Epithelial cell of esophagus (primary cell): ENCODE results near the gene PRELP.

Experiments used
- DNase-seq: peaks from one replicate; pipeline ENCODE4 v3.0.0; 2010; ENCODE audit warnings: low read depth
- H3K4me3 ChIP-seq: 2 replicates; pipeline ENCODE4 v1.5.1; 2011; ENCODE audit warnings: mild to moderate bottlenecking, low read length, control low read depth
- CTCF ChIP-seq: IDR thresholded peaks from 2 replicates; pipeline ENCODE4 v1.5.1; 2011; ENCODE audit warnings: low read depth, mild to moderate bottlenecking, low read length, control low read depth, inconsistent platforms; ENCODE audit not compliant: insufficient read depth; ENCODE audit errors: missing control alignments

PRELP gene

DNA sequence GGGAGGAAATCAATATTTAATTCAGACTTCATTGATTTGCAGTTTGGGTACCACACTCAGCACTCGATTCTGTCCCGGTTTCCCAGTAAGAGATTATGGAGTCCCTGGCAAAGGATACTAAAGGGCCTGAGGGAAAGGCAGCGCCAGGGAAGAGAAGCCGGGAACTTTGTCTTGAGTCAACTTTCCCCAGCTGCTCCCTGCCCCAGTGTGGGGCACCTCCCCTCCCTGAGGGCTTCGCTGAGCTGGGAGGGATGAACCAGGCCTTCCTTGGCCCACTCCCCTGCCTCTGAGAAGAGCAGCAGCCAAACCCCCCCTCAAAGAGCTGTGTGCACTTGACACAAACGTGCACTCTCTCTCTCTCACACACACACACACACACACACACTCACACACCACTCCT, 51.0 kb downstream of the PRELP start:
- no peak overlapping the region for H3K4me3 ChIP-seq
- DNase-seq = peak; percentile 61
- TF ChIP-seq CTCF = no peak

DNA sequence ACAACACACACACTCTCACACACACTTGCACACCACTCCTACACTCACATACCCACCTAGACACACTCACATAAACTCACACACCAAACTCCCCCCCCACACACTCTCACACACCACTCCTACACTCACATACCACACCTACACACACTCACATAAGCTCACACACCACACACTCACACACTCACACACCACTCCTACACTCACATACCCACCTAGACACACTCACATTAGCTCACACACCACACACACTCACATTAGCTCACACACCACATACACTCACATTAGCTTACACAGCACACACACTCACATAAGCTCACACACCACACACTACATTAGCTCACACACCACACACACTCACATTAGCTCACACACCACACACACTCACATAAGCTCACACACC, 51.4 kb downstream of the PRELP start:
- H3K4me3 ChIP-seq = no peak overlapping the region
- no peak for DNase-seq
- TF ChIP-seq CTCF = no peak

- TF ChIP-seq CTCF = no peak
- no peak for DNase-seq
- no peak overlapping the region for H3K4me3 ChIP-seq
Measured at GRCh38 chr1:203528063-203528462, 52.5 kb downstream of the PRELP start.

- no peak for DNase-seq
- no peak for TF ChIP-seq CTCF
- no peak overlapping the region for H3K4me3 ChIP-seq
Measured at GRCh38 chr1:203528976-203529835, 53.6 kb downstream of the PRELP start.

DNA sequence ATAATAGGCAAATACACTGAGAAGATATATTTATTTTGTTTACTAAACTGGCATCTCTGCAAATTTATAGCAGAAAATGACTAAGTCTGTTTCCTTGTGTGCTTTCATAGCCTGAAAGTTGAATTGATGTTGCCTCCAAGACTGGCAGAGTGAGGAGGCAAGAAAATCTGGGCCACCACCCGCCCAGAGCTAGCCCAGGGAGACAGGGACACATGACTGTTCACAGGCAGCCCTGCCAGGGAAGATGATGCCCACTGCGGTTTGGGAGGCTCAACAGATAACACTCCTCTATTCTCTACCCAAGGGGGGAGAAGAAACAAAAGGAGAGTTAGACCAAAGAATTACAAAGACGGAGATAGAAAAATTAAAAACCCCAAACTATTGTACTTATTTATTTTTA, 55.5 kb downstream of the PRELP start:
- no peak overlapping the region for H3K4me3 ChIP-seq
- TF ChIP-seq CTCF = no peak
- no peak for DNase-seq

GRCh38 chr1:203534012-203534411, 58.4 kb downstream of the PRELP start:
- H3K4me3 ChIP-seq = no peak overlapping the region
- DNase-seq = no peak
- TF ChIP-seq CTCF = no peak

DNA sequence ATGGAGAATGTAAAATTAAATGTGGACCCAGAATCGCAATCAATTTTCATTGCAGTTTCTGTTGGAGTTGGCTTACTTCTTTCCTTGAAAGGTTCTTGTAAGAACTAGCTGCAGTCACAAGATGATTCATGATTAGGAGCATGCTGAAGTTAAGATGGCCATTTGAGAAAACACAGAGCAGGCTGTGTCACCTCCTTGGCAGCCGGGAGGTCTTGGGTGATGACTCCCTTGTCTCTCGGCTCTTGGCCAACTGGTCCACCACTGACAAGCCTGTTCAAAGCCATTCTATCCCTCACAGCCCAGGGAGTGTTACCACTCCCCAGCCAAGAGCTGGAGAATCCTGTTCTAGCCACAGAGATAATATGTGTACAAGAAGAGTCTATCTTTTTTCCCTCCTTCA, 58.9 kb downstream of the PRELP start:
- TF ChIP-seq CTCF = no peak
- DNase-seq = peak; percentile 99
- H3K4me3 ChIP-seq = no peak overlapping the region
